Activated CD8-positive, alpha-beta T cell treated with anti-CD3 and anti-CD28 coated beads for 36 hours (primary cell): ENCODE data around the gene CRYBA2. TPM values are rescaled to one million over a fixed set of nuclear protein-coding genes. Genes with fewer than 3 reads are reported as not detected.

ENCODE experiments used
- ATAC-seq: fragments of 200-7000 bp; cut with Tn5 transposase; one replicate; pipeline ENCODE4 v1.10.0; 2021; ENCODE audit warnings: mild to moderate bottlenecking, moderate library complexity
- CTCF ChIA-PET: fragments of 350-600 bp; sonication (Branson Sonifier 250); formaldehyde crosslinking; loops from one replicate; lab custom pipeline; 2021; ENCODE audit warnings: antibody characterized with exemption; lab: Charles Lee
- POLR2A ChIA-PET: fragments of 350-600 bp; sonication (Branson Sonifier 250); formaldehyde crosslinking; loops from one replicate; lab custom pipeline; 2021; ENCODE audit warnings: antibody characterized with exemption; lab: Charles Lee
- DNase-seq: peaks from one replicate; pipeline ENCODE4 v3.0.0-alpha.2; 2020
- H3K27ac Mint-ChIP-seq: one replicate; pipeline ENCODE4 v1.8.0; 2021; ENCODE audit warnings: mild to moderate bottlenecking, mixed read lengths
- H3K27me3 Mint-ChIP-seq: one replicate; pipeline ENCODE4 v1.8.0; 2021; ENCODE audit warnings: mixed read lengths
- H3K36me3 Mint-ChIP-seq: one replicate; pipeline ENCODE4 v1.8.0; 2021; ENCODE audit warnings: low read depth, mixed read lengths
- H3K4me1 Mint-ChIP-seq: one replicate; pipeline ENCODE4 v1.8.0; 2021; ENCODE audit warnings: low read depth, mixed read lengths
- H3K4me3 Mint-ChIP-seq: one replicate; pipeline ENCODE4 v1.8.0; 2021; ENCODE audit warnings: mild to moderate bottlenecking, moderate library complexity, mixed read lengths
- H3K9me3 Mint-ChIP-seq: one replicate; pipeline ENCODE4 v1.8.0; 2021; ENCODE audit warnings: mixed read lengths
- CTCF ChIP-seq: fragments of 200-600 bp; IDR thresholded peaks from one replicate; pipeline ENCODE4 v1.8.0; 2022; ENCODE audit warnings: antibody characterized with exemption, mild to moderate bottlenecking
- intact Hi-C: fragments of 100-400 bp; cut with micrococcal nuclease; formaldehyde crosslinking; loops from one replicate; pipeline ENCODE4 v1.10.0; 2022
- total RNA-seq, 2 experiments: library from RNA; stranded (reverse); gene quantifications; one replicate each; pipeline ENCODE4 v1.2.3, GENCODE V29; 2021

CRYBA2 gene
- total RNA-seq, 2 experiments from 2014 or later = not detected

GRCh38 chr2:219001100-219001576, 7.9 kb upstream of the CRYBA2 start:
- TF ChIP-seq CTCF = no peak
- no peaks in the 10 kb centered on the region for H3K9me3 Mint-ChIP-seq
- no peak for DNase-seq
- peaks cover 65% of the 10 kb centered on the region for H3K27me3 Mint-ChIP-seq
- no peak overlapping the region for H3K4me3 Mint-ChIP-seq
- ATAC-seq = no peak
- H3K4me1 Mint-ChIP-seq = peaks cover 13% of the 10 kb centered on the region
- intact Hi-C loops = no loop called here
- no peaks in the 10 kb centered on the region for H3K36me3 Mint-ChIP-seq
- ChIA-PET CTCF (interaction anchor here (0.7 to 2.1 kb wide), 6 partner anchors 19 to 158 kb away, joined by 3 to 12 read pairs (median 6); no protein-coding TSS in a partner anchor), POLR2A (no interaction called here)
- H3K27ac Mint-ChIP-seq = no peak overlapping the region

- ATAC-seq (no peak), DNase-seq (no peak)
- no peaks in the 10 kb centered on the region for H3K36me3 Mint-ChIP-seq
- H3K27ac Mint-ChIP-seq = no peak overlapping the region
- H3K9me3 Mint-ChIP-seq = no peaks in the 10 kb centered on the region
- intact Hi-C loops = no loop called here
- H3K4me1 Mint-ChIP-seq = peaks cover 14% of the 10 kb centered on the region
- POLR2A ChIA-PET = no interaction called here
- CTCF ChIA-PET = interaction anchor here (1.3 to 2.1 kb wide), 2 partner anchors 9 to 21 kb away, joined by 3 to 7 read pairs; no protein-coding TSS in a partner anchor
- H3K4me3 Mint-ChIP-seq = no peak overlapping the region
- peaks cover 70% of the 10 kb centered on the region for H3K27me3 Mint-ChIP-seq
- TF ChIP-seq CTCF = no peak
These were observed 7.3 kb upstream of the CRYBA2 start for GRCh38 chr2:219000569-219000960.

GRCh38 chr2:218999881-219000568, 6.8 kb upstream of the CRYBA2 start:
- peaks cover 70% of the 10 kb centered on the region for H3K27me3 Mint-ChIP-seq
- H3K9me3 Mint-ChIP-seq = no peaks in the 10 kb centered on the region
- ChIA-PET CTCF (interaction anchor here (0.7 to 2.1 kb wide), 3 partner anchors 10 to 20 kb away, joined by 3 to 7 read pairs (median 3); no protein-coding TSS in a partner anchor), POLR2A (no interaction called here)
- H3K4me3 Mint-ChIP-seq = no peak overlapping the region
- no peaks in the 10 kb centered on the region for H3K36me3 Mint-ChIP-seq
- H3K4me1 Mint-ChIP-seq = peaks cover 14% of the 10 kb centered on the region
- no peak for DNase-seq
- H3K27ac Mint-ChIP-seq = no peak overlapping the region
- no peak for TF ChIP-seq CTCF
- no peak for ATAC-seq
- intact Hi-C loops = no loop called here

GRCh38 chr2:218999021-218999880, 6.0 kb upstream of the CRYBA2 start:
- ChIA-PET CTCF (interaction anchor here (0.7 to 1.9 kb wide), 3 partner anchors 10 to 19 kb away, joined by 3 to 7 read pairs (median 3); no protein-coding TSS in a partner anchor), POLR2A (no interaction called here)
- Mint-ChIP-seq H3K9me3 (no peaks in the 10 kb centered on the region), H3K27me3 (peaks cover 72% of the 10 kb centered on the region), H3K4me3 (no peak overlapping the region), H3K4me1 (peaks cover 14% of the 10 kb centered on the region), H3K27ac (no peak overlapping the region), H3K36me3 (no peaks in the 10 kb centered on the region)
- no peak for TF ChIP-seq CTCF
- DNase-seq = no peak
- ATAC-seq = no peak
- intact Hi-C loops = no loop called here
